ENCODE results near the gene GEMIN4. TPM values are rescaled to one million over a fixed set of nuclear protein-coding genes. Genes with fewer than 3 reads are reported as not detected.
"Not testable (repeated sequence)": the region's sequence is repeated elsewhere in the genome, so short reads cannot be mapped to it uniquely, and the experiment has no call there.

The GEMIN4 gene
- total RNA-seq, 4 donors from 2014 or later: 15.4 to 21.2 (median 19.0) TPM

GRCh38 chr17:699345-699744 is 52.7 kb downstream of the GEMIN4 start:
- H3K27ac ChIP-seq (replicated peaks in 1 of 4): no peak overlapping the region
- no peak overlapping the region for H3K4me3 ChIP-seq
- H3K9me3 ChIP-seq: no peaks in the 10 kb centered on the region
- H3K4me1 ChIP-seq: peaks cover 0 to 15% (median 6%) of the 10 kb centered on the region in 4 donors
- peaks cover 16 to 61% (median 48%) of the 10 kb centered on the region in 4 donors for H3K36me3 ChIP-seq
- TF ChIP-seq POLR2A (IDR thresholded peaks at IDR 0.05; ENCODE audit: low read depth): no peak
- TF ChIP-seq EP300 (IDR thresholded peaks at IDR 0.05): no peak
- TF ChIP-seq POLR2AphosphoS5 (IDR thresholded peaks at IDR 0.05): no peak
- TF ChIP-seq CTCF (IDR thresholded peaks at IDR 0.05): no peak
- 83% methylated on average over 7 of the region's 7 CpGs for WGBS
- no peak for DNase-seq (ENCODE audit: extremely low spot score)
- intact Hi-C loops (cut with DNase I): loop anchor here (10.0 kb wide), 1 partner anchor 135 kb away; no protein-coding TSS in a partner anchor
- H3K27me3 ChIP-seq: no peaks in the 10 kb centered on the region

- not testable (repeated sequence) for DNase-seq (ENCODE audit: extremely low spot score); H3K9me3 ChIP-seq; H3K27ac ChIP-seq (replicated peaks in 1 of 4); H3K27me3 ChIP-seq; H3K4me3 ChIP-seq
- Histone ChIP-seq H3K4me1 (peaks cover 0 to 24% (median 14%) of the 10 kb centered on the region in 4 donors), H3K36me3 (peaks cover 16 to 69% (median 56%) of the 10 kb centered on the region in 4 donors)
- intact Hi-C loops (cut with DNase I): loop anchor here (10.0 kb wide), 1 partner anchor 133 kb away; no protein-coding TSS in a partner anchor
- WGBS: 93% methylated on average over 2 of the region's 2 CpGs
These were observed 54.0 kb downstream of the GEMIN4 start for GRCh38 chr17:698096-698495.

- 92% methylated on average over 6 of the region's 8 CpGs for WGBS
- H3K27me3 ChIP-seq: no peaks in the 10 kb centered on the region
- H3K9me3 ChIP-seq: no peaks in the 10 kb centered on the region
- no peak overlapping the region for H3K27ac ChIP-seq (replicated peaks in 1 of 4)
- H3K36me3 ChIP-seq: peaks cover 16 to 69% (median 56%) of the 10 kb centered on the region in 4 donors
- intact Hi-C loops (cut with DNase I): loop anchor here (1.0 to 10.0 kb wide), 2 partner anchors 133 to 285 kb away; no protein-coding TSS in a partner anchor
- no peak overlapping the region for H3K4me3 ChIP-seq
- peaks cover 0 to 24% (median 14%) of the 10 kb centered on the region in 4 donors for H3K4me1 ChIP-seq
- TF ChIP-seq EP300 (IDR thresholded peaks at IDR 0.05) (no peak), POLR2AphosphoS5 (IDR thresholded peaks at IDR 0.05) (no peak)
- DNase-seq (ENCODE audit: extremely low spot score): no peak
These were observed 54.4 kb downstream of the GEMIN4 start for GRCh38 chr17:697682-698081.

- Histone ChIP-seq H3K4me3 (no peak overlapping the region), H3K4me1 (peaks cover 0 to 24% (median 14%) of the 10 kb centered on the region in 4 donors), H3K9me3 (no peaks in the 10 kb centered on the region), H3K27me3 (no peaks in the 10 kb centered on the region), H3K36me3 (peaks cover 16 to 71% (median 56%) of the 10 kb centered on the region in 4 donors), H3K27ac (replicated peaks in 1 of 4) (no peak overlapping the region)
- no peak for DNase-seq (ENCODE audit: extremely low spot score)
- TF ChIP-seq EP300 (IDR thresholded peaks at IDR 0.05) (no peak), POLR2AphosphoS5 (IDR thresholded peaks at IDR 0.05) (no peak), CTCF (IDR thresholded peaks at IDR 0.05) (no peak), POLR2A (IDR thresholded peaks at IDR 0.05; ENCODE audit: low read depth) (no peak)
- WGBS: 78% methylated on average over 2 of the region's 2 CpGs
- intact Hi-C loops (cut with DNase I): loop anchor here (10.0 kb wide), 1 partner anchor 132 kb away; no protein-coding TSS in a partner anchor
These were observed 55.7 kb downstream of the GEMIN4 start for GRCh38 chr17:696369-696768.

Other genes starting within 250 kb of the GEMIN4 start
- gene VPS53, start 37.4 kb downstream of the GEMIN4 start, total RNA-seq: 10 to 100 TPM; 19.9 to 24.9 (median 22.8) TPM
- gene TLCD3A, start 19.7 kb downstream of the GEMIN4 start, total RNA-seq: 10 to 100 TPM in 1 of 4 donors, 1 to 10 TPM in 3; 2.1 to 10.8 (median 5.1) TPM
- gene GLOD4, start 30.0 kb upstream of the GEMIN4 start, total RNA-seq: 10 to 100 TPM; 25.7 to 73.6 (median 53.9) TPM
- 10 to 100 TPM; 17.4 to 25.9 (median 23.9) TPM for gene MRM3, start 30.1 kb upstream of the GEMIN4 start, total RNA-seq
- 10 to 100 TPM; 37.0 to 65.6 (median 49.8) TPM for gene NXN, start 227.5 kb upstream of the GEMIN4 start, total RNA-seq
- gene TIMM22, start 244.9 kb upstream of the GEMIN4 start, total RNA-seq: 10 to 100 TPM; 14.1 to 17.9 (median 15.8) TPM

Data from esophagus muscularis mucosa (tissue), 4 donors.